HepG2 (cell line): ENCODE results near the gene IPCEF1. TPM values are rescaled to one million over a fixed set of nuclear protein-coding genes. Genes with fewer than 3 reads are reported as not detected.
A peak's percentile ranks its signal among the peaks of the same experiment; 100 is the strongest.

ENCODE experiments used
- ATAC-seq: fragments of 200-7000 bp; cut with Tn5 transposase; 3 replicates; pipeline ENCODE4 v1.9.1; 2020; ENCODE audit warnings: mild to moderate bottlenecking, moderate library complexity
- BruUV-seq: library from RNA; stranded (reverse); fragments of 400-500 nt; replicated peaks from 2 replicates; lab custom pipeline; 2021; lab: Mats Ljungman, UMichigan
- CTCF ChIA-PET: fragments of 300-600 bp; formaldehyde crosslinking; extraction: SDS; loops from one replicate; lab custom pipeline; 2021; ENCODE audit warnings: low total read pairs, inconsistent platforms, low intra/inter-chr PET ratio; lab: Yijun Ruan, JAX
- POLR2A ChIA-PET: fragments of 350-600 bp; sonication (Branson Sonifier 250); formaldehyde crosslinking; loops from one replicate; lab custom pipeline; 2020; ENCODE audit warnings: antibody characterized with exemption, inconsistent platforms; lab: Yijun Ruan, JAX
- DNase-seq: peaks from one replicate; pipeline ENCODE4 v3.0.0-alpha.2; 2015; ENCODE audit warnings: low spot score
- FAIRE-seq: peaks from 3 replicates; lab custom pipeline; 2011; peaks lifted over from hg19 to GRCh38; lab: Jason Lieb, UNC
- H2AFZ ChIP-seq: one replicate; pipeline ENCODE4 v1.6.1; 2011; ENCODE audit warnings: low read length, inconsistent platforms
- H3K27ac ChIP-seq: fragments of 300-600 bp; 3 replicates; pipeline ENCODE4 v1.8.0; 2011; ENCODE audit warnings: mixed run types, mild to moderate bottlenecking, mixed read lengths, low read length, inconsistent platforms; ENCODE audit not compliant: insufficient read depth; ENCODE audit errors: extremely low read length
- H3K27me3 ChIP-seq, 2 experiments: fragments of 200-600 bp in 1 of 2; 2 replicates in 1 of 2; 3 replicates in 1 of 2; pipeline versions ENCODE4 v1.6.0 to v1.8.0; 2011; ENCODE audit warnings: low read length in 2 of 2, mild to moderate bottlenecking in 2 of 2, moderate library complexity in 2 of 2, inconsistent platforms in 1 of 2; ENCODE audit not compliant: insufficient read depth in 2 of 2, control insufficient read depth in 1 of 2
- H3K36me3 ChIP-seq, 2 experiments: fragments of 200-600 bp in 1 of 2; replicated peaks in 1 of 2; 2 replicates in 1 of 2; 3 replicates in 1 of 2; pipeline versions ENCODE4 v1.5.1 to v1.8.0; 2011; ENCODE audit warnings: low read length in 2 of 2, inconsistent platforms in 1 of 2; ENCODE audit not compliant: insufficient read depth in 2 of 2, control insufficient read depth in 1 of 2
- H3K4me1 ChIP-seq: 2 replicates; pipeline ENCODE4 v1.5.1; 2012; ENCODE audit warnings: low read length, inconsistent platforms; ENCODE audit not compliant: insufficient read depth
- H3K4me2 ChIP-seq: 2 replicates; pipeline ENCODE4 v1.6.0; 2011; ENCODE audit warnings: low read depth, low read length, inconsistent platforms
- H3K4me3 ChIP-seq, 3 experiments: fragments of 200-600 bp in 1 of 3; sonication (generic), shearing (Covaris generic) in 1 of 3; replicated peaks in 1 of 3; 2 replicates each; pipeline ENCODE4 v1.5.1; 2011 to 2016; ENCODE audit warnings: low read length in 3 of 3, inconsistent platforms in 2 of 3, low read depth in 2 of 3, mild to moderate bottlenecking in 2 of 3, control low read depth in 1 of 3, mixed read lengths in 1 of 3; ENCODE audit not compliant: insufficient read depth in 1 of 3
- H3K79me2 ChIP-seq: one replicate; pipeline ENCODE4 v1.6.1; 2011; ENCODE audit warnings: low read length, inconsistent platforms; ENCODE audit not compliant: insufficient read depth
- H3K9ac ChIP-seq: 2 replicates; pipeline ENCODE4 v1.6.0; 2011; ENCODE audit warnings: mild to moderate bottlenecking, low read depth, low read length, inconsistent platforms; ENCODE audit not compliant: insufficient read depth
- H3K9me3 ChIP-seq: 2 replicates; pipeline ENCODE4 v1.5.1; 2012; ENCODE audit warnings: mild to moderate bottlenecking, low read length
- H4K20me1 ChIP-seq: 2 replicates; pipeline ENCODE4 v1.6.0; 2011; ENCODE audit warnings: inconsistent platforms, mild to moderate bottlenecking, low read length, moderate library complexity; ENCODE audit not compliant: insufficient read depth
- DPF2 ChIP-seq: sonication (generic); formaldehyde crosslinking; IDR thresholded peaks from 2 replicates; pipeline ENCODE4 v1.4.0; 2020; ENCODE audit warnings: mild to moderate bottlenecking, low read depth, missing genetic modification reagents, borderline replicate concordance
- EP300 ChIP-seq, 3 experiments: sonication (generic) in 1 of 3; formaldehyde crosslinking in 1 of 3; IDR thresholded peaks; 2 replicates each; pipeline versions ENCODE4 v1.5.1 to v1.6.1; 2011 to 2020; ENCODE audit warnings: low read depth in 2 of 3, low read length in 2 of 3, borderline replicate concordance in 1 of 3, improper control_type of control experiment in 1 of 3, mild to moderate bottlenecking in 1 of 3, missing genetic modification reagents in 1 of 3, moderate library complexity in 1 of 3
- KAT7 ChIP-seq: IDR thresholded peaks from 2 replicates; pipeline ENCODE4 v1.6.1; 2018; ENCODE audit warnings: borderline replicate concordance, missing compliant biosample characterization
- MIER2 ChIP-seq: IDR thresholded peaks from 2 replicates; pipeline ENCODE4 v1.6.1; 2016; ENCODE audit warnings: missing biosample characterization, missing genetic modification reagents
- NCOA2 ChIP-seq: sonication (generic); formaldehyde crosslinking; IDR thresholded peaks from 2 replicates; pipeline ENCODE4 v1.8.0; 2022; ENCODE audit warnings: inconsistent platforms
- POGZ ChIP-seq: sonication (generic); formaldehyde crosslinking; IDR thresholded peaks from 2 replicates; pipeline ENCODE4 v1.4.0; 2020; ENCODE audit warnings: mild to moderate bottlenecking, missing genetic modification reagents
- TOE1 ChIP-seq: sonication (generic); formaldehyde crosslinking; IDR thresholded peaks from 2 replicates; pipeline ENCODE4 v1.4.0; 2020; ENCODE audit warnings: mild to moderate bottlenecking, missing genetic modification reagents
- ZBTB33 ChIP-seq: sonication (generic); formaldehyde crosslinking; IDR thresholded peaks from 2 replicates; pipeline ENCODE4 v1.4.0; 2020; ENCODE audit warnings: missing genetic modification reagents
- ZBTB44 ChIP-seq: sonication (generic); formaldehyde crosslinking; IDR thresholded peaks from 2 replicates; pipeline ENCODE4 v1.4.0; 2020; ENCODE audit warnings: missing genetic modification reagents
- ZC3H4 ChIP-seq: sonication (generic); formaldehyde crosslinking; IDR thresholded peaks from 2 replicates; pipeline ENCODE4 v1.4.0; 2020; ENCODE audit warnings: missing genetic modification reagents, borderline replicate concordance
- ZNF430 ChIP-seq: sonication (generic); formaldehyde crosslinking; IDR thresholded peaks from 2 replicates; pipeline ENCODE4 v1.9.0; 2021; ENCODE audit warnings: mild to moderate bottlenecking, missing genetic modification reagents
- ZNF678 ChIP-seq: sonication (generic); formaldehyde crosslinking; IDR thresholded peaks from 2 replicates; pipeline ENCODE4 v1.4.0; 2020; ENCODE audit warnings: mild to moderate bottlenecking, missing genetic modification reagents
- ZNF761 ChIP-seq: sonication (generic); formaldehyde crosslinking; conservative IDR thresholded peaks from 2 replicates; pipeline ENCODE4 v1.4.0; 2020; ENCODE audit warnings: mild to moderate bottlenecking, missing genetic modification reagents
- WGBS: methylation state at CpG from one replicate; pipeline ENCODE4 v1.1.6; 2017; ENCODE audit warnings: low lambda C conversion rate; 5-methylcytosine and 5-hydroxymethylcytosine counted together
- in situ Hi-C: cut with HindIII; loops from 2 replicates; pipeline ENCODE4 v1.10.0; 2017; ENCODE audit warnings: low pct_unique_long_range_greater_than_20kb; ENCODE audit not compliant: extremely low pct_ligation_motif_present
- intact Hi-C: fragments of 100-400 bp; cut with micrococcal nuclease; formaldehyde crosslinking; loops from one replicate; pipeline ENCODE4 v1.10.0; 2022; ENCODE audit not compliant: unreplicated experiment
- polyA plus RNA-seq, 8 experiments: library from polyadenylated mRNA; depleted of rRNA in 3 of 8; stranded (reverse) in 7 of 8; unstranded in 1 of 8; fragments of >200 nt; fragmentation: Illumina TruSeq in 4 of 8; extraction: Trizol in 4 of 8; gene quantifications; 2 replicates each; pipeline versions ENCODE4 v1.2.1 to v1.2.3, GENCODE V29; 2011 to 2016; ENCODE audit warnings: low read depth in 4 of 8, missing spikeins in 1 of 8, mixed read lengths in 1 of 8; ENCODE audit not compliant: insufficient read depth in 1 of 8
- total RNA-seq, 5 experiments: library from RNA; depleted of rRNA; stranded (reverse); fragments of >200 nt; fragmentation: Illumina TruSeq; extraction: Trizol; gene quantifications; 2 replicates each; pipeline ENCODE4 v1.2.3, GENCODE V29; 2016; ENCODE audit warnings: low read depth in 1 of 5
- TF ChIP-seq, protein P1 (sequence below), 2 experiments: sonication (generic) in 1 of 2; formaldehyde crosslinking in 1 of 2; IDR thresholded peaks; 2 replicates each; pipeline versions ENCODE4 v1.4.0 to v1.6.1; 2016 to 2020; ENCODE audit warnings: borderline replicate concordance in 1 of 2, low read depth in 1 of 2, mild to moderate bottlenecking in 1 of 2, missing genetic modification reagents in 1 of 2

Gene IPCEF1
- total and polyA plus RNA-seq, 2 of the 13 experiments (the other 11 are each of a cell fraction or from before 2014, with no cell fraction given), result 0.03 TPM; not detected in 1

DNA sequence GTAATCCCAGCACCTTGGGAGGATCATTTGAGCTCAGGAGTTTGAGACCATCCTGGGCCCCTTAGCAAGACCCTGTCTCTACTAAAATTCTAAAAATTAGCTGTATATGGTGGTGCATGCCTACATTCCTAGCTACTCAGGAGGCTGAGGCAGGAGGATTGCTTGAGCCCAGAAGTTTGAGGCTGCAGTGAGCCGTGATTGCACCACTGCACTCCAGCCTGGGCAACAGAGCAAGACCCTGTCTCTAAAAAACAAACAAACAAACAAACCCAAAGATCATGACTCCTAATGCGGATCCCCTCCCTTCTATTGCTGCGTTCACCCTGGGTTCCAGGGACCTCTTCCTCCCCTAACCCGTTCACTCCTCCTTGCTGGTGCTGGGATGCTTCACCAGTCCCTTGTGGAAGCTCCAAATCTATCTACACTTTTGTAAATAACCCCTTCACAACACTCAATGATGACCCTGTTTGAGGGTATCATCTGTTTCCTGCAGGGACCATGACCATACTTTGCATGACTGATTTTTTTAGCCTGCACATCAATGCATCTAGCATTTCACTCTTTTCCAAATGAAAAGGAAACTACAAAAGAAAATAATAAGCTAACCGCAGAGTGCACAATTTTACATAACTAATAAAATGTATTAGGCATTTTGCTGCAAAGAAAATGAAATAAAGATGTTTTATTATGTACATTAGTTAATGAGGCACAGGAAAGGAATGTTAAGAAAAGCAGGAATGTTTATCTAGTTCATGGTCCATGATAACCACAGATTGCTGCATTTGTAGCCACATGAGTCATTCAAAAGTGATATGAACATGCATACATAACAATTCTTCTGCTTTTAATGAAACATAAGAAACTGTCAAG is 30.5 kb upstream of the IPCEF1 start (continued):
- peak; percentile 35; the same call in 1 of the 2 replicates for TF ChIP-seq NCOA2 (CRISPR knock-in tag)

- no peaks in the 10 kb centered on the region for H4K20me1 ChIP-seq
- intact Hi-C loops, result no loop called here
- H3K4me2 ChIP-seq, result no peak overlapping the region
- DNase-seq (no peak), ATAC-seq (no peak), FAIRE-seq (no peak)
- no peaks in the 10 kb centered on the region for H3K79me2 ChIP-seq
- no peaks in the 10 kb centered on the region for H3K27me3 ChIP-seq
- H3K9me3 ChIP-seq, result no peaks in the 10 kb centered on the region
- H2AFZ ChIP-seq, result no peak overlapping the region
- no peak overlapping the region for H3K4me3 ChIP-seq
- in situ Hi-C loops, result no loop called here
- no TSS peak for BruUV-seq
- WGBS, result 63% methylated on average over 2 of the region's 2 CpGs
- no peak overlapping the region for H3K27ac ChIP-seq
- CTCF ChIA-PET, result no interaction called here
- peaks cover 21% of the 10 kb centered on the region for H3K4me1 ChIP-seq
- no peak overlapping the region for H3K9ac ChIP-seq
- POLR2A ChIA-PET, result no interaction called here
- no peaks in the 10 kb centered on the region for H3K36me3 ChIP-seq
- TF ChIP-seq ZBTB33 (no peak), ZBTB44 (no peak), DPF2 (CRISPR knock-in tag) (no peak), EP300 (IDR thresholded peaks at IDR 0.05; ENCODE audit: low read depth in 2 of 2, low read length in 2 of 2) (no peak), EP300 (CRISPR knock-in tag; IDR thresholded peaks at IDR 0.05; ENCODE audit: borderline replicate concordance) (no peak), ZNF761 (CRISPR knock-in tag) (no peak), POGZ (CRISPR knock-in tag) (no peak), ZC3H4 (CRISPR knock-in tag) (no peak), TOE1 (CRISPR knock-in tag) (no peak), ZNF678 (CRISPR knock-in tag) (no peak), MIER2 (CRISPR knock-in tag) (no peak), KAT7 (CRISPR knock-in tag) (no peak), ZNF430 (no peak)
- TF ChIP-seq, protein P1, sequence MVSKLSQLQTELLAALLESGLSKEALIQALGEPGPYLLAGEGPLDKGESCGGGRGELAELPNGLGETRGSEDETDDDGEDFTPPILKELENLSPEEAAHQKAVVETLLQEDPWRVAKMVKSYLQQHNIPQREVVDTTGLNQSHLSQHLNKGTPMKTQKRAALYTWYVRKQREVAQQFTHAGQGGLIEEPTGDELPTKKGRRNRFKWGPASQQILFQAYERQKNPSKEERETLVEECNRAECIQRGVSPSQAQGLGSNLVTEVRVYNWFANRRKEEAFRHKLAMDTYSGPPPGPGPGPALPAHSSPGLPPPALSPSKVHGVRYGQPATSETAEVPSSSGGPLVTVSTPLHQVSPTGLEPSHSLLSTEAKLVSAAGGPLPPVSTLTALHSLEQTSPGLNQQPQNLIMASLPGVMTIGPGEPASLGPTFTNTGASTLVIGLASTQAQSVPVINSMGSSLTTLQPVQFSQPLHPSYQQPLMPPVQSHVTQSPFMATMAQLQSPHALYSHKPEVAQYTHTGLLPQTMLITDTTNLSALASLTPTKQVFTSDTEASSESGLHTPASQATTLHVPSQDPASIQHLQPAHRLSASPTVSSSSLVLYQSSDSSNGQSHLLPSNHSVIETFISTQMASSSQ (IDR thresholded peaks at IDR 0.05; ENCODE audit: low read depth), result no peak
- TF ChIP-seq, protein P1 (CRISPR knock-in tag; IDR thresholded peaks at IDR 0.05; ENCODE audit: borderline replicate concordance), result no peak
Observed at GRCh38 chr6:154384191-154384590, 27.6 kb upstream of the IPCEF1 start.
